Panc1 (cell line): ENCODE measurements around the gene GADD45G.

ENCODE experiments used
- CTCF ChIP-seq: fragments of 450-650 bp; IDR thresholded peaks from 2 replicates; pipeline ENCODE4 v1.5.1; 2017; ENCODE audit warnings: mild to moderate bottlenecking
- POLR2AphosphoS5 ChIP-seq: IDR thresholded peaks from 2 replicates; pipeline ENCODE4 v1.6.1; 2012; ENCODE audit warnings: mild to moderate bottlenecking, low read depth, low read length, moderate library complexity
- REST ChIP-seq, 2 experiments: IDR thresholded peaks; 2 replicates each; pipeline ENCODE4 v1.6.1; 2011 to 2012; ENCODE audit warnings: low read depth in 2 of 2, control low read depth in 1 of 2, low read length in 1 of 2, mild to moderate bottlenecking in 1 of 2, moderate library complexity in 1 of 2; ENCODE audit not compliant: insufficient read depth in 1 of 2
- SIN3A ChIP-seq: IDR thresholded peaks from 2 replicates; pipeline ENCODE4 v1.6.1; 2012; ENCODE audit warnings: low read depth, mild to moderate bottlenecking, low read length, moderate library complexity, borderline replicate concordance; ENCODE audit not compliant: insufficient read depth
- TCF7L2 ChIP-seq: IDR thresholded peaks from 2 replicates; pipeline ENCODE4 v1.6.1; 2011; ENCODE audit warnings: mild to moderate bottlenecking, low read depth, low read length, inconsistent platforms

GRCh38 chr9:89579741-89580385, 24.9 kb upstream of the GADD45G start:
- TF ChIP-seq CTCF (no peak), POLR2AphosphoS5 (no peak), REST (IDR thresholded peaks at IDR 0.05; ENCODE audit: insufficient read depth in 1 of 2, low read depth in 2 of 2, low read length in 1 of 2) (no peak), TCF7L2 (no peak), SIN3A (no peak)
